GM18951 (cell line): Measurements from ENCODE around the gene DBNDD2.
A peak's percentile ranks its signal among the peaks of the same experiment; 100 is the strongest.

Experiments
- POLR2A ChIP-seq: IDR thresholded peaks from 4 replicates; pipeline ENCODE4 v1.6.1; 2011; ENCODE audit warnings: mild to moderate bottlenecking; ENCODE audit not compliant: insufficient read length, insufficient read depth; ENCODE audit errors: extremely low read depth
- in situ Hi-C: fragments of 300-500 bp; cut with MboI; formaldehyde crosslinking; loops from one replicate; pipeline ENCODE4 v1.12.0; 2022; ENCODE audit warnings: low sequenced_read_pairs, mixed read lengths, inconsistent platforms; ENCODE audit not compliant: unreplicated experiment

The DBNDD2 gene

GRCh38 chr20:45407783-45408645 lies at the start of gene DBNDD2:
DBNDD2 (plus strand) TSS chr20:45408289; CDS start chr20:45408468, 179 bp downstream.
- in situ Hi-C loops: no loop called here
- no peak for TF ChIP-seq POLR2A

- no peak for TF ChIP-seq POLR2A
- in situ Hi-C loops: no loop called here
These were observed 49.1 kb upstream of the DBNDD2 start for GRCh38 chr20:45359069-45359405.

GRCh38 chr20:45359406-45360148 lies 48.5 kb upstream of the DBNDD2 start:
- no peak for TF ChIP-seq POLR2A
- in situ Hi-C loops: no loop called here

GRCh38 chr20:45361793-45362192 lies 46.3 kb upstream of the DBNDD2 start:
- no peak for TF ChIP-seq POLR2A
- in situ Hi-C loops: no loop called here

GRCh38 chr20:45362804-45363610 lies 45.1 kb upstream of the DBNDD2 start, which contains the start of gene SYS1:
SYS1 (plus strand) TSS chr20:45363156; CDS start chr20:45363532, 376 bp downstream.
- in situ Hi-C loops: no loop called here
- TF ChIP-seq POLR2A: peak; percentile 92

- in situ Hi-C loops: no loop called here
- no peak for TF ChIP-seq POLR2A
These were observed 44.2 kb upstream of the DBNDD2 start for GRCh38 chr20:45363611-45364492.

GRCh38 chr20:45365444-45365970 lies 42.6 kb upstream of the DBNDD2 start:
- in situ Hi-C loops: loop anchor here (5.0 kb wide), 1 partner anchor 72 kb away; no protein-coding TSS in a partner anchor
- TF ChIP-seq POLR2A: no peak

GRCh38 chr20:45366192-45366591 lies 41.9 kb upstream of the DBNDD2 start:
- TF ChIP-seq POLR2A: no peak
- in situ Hi-C loops: loop anchor here (5.0 kb wide), 1 partner anchor 71 kb away; no protein-coding TSS in a partner anchor

- TF ChIP-seq POLR2A: no peak
- in situ Hi-C loops: loop anchor here (5.0 kb wide), 1 partner anchor 71 kb away; no protein-coding TSS in a partner anchor
These were observed 41.5 kb upstream of the DBNDD2 start for GRCh38 chr20:45366631-45367030.

- no peak for TF ChIP-seq POLR2A
- in situ Hi-C loops: loop anchor here (5.0 kb wide), 1 partner anchor 70 kb away; no protein-coding TSS in a partner anchor
These were observed 41.0 kb upstream of the DBNDD2 start for GRCh38 chr20:45367126-45367525.

GRCh38 chr20:45368221-45368980 lies 39.7 kb upstream of the DBNDD2 start:
- in situ Hi-C loops: loop anchor here (5.0 kb wide), 1 partner anchor 69 kb away; no protein-coding TSS in a partner anchor

GRCh38 chr20:45370571-45371160 lies 37.4 kb upstream of the DBNDD2 start:
- no peak for TF ChIP-seq POLR2A
- in situ Hi-C loops: no loop called here

More at GRCh38 chr20:45368221-45368980, 39.7 kb upstream of the DBNDD2 start:
- no peak for TF ChIP-seq POLR2A
